HG02759 (cell line): Measurements from ENCODE around the gene CLMP.

Experiments used
- ATAC-seq: cut with Tn5 transposase; IDR thresholded peaks from one replicate; pipeline ENCODE4 v1.9.1; 2021; ENCODE audit warnings: mild to moderate bottlenecking, moderate library complexity; ENCODE audit not compliant: unreplicated experiment

Gene CLMP

GRCh38 chr11:123034597-123034996 is 160.5 kb downstream of the CLMP start:
- no peak for ATAC-seq

DNA sequence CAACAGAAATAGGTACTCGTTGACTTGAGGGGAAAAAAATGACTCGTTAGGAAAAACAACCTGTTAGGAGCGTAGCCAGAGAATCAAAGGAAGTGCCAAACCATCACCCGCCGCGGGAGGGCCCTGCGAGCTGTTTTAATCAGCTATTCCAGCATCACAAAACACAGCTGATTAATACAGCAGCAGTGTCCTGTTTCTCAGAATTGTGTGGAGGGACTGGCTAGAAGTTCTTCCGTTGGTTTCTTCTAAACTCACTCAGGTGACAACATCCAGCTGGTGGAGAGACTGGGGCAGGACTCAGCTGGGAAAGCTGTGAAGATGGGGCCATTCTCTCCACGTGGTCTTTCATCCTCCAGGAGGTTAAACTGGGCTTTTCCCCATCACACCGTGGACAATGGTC is 161.2 kb downstream of the CLMP start:
- no peak for ATAC-seq

DNA sequence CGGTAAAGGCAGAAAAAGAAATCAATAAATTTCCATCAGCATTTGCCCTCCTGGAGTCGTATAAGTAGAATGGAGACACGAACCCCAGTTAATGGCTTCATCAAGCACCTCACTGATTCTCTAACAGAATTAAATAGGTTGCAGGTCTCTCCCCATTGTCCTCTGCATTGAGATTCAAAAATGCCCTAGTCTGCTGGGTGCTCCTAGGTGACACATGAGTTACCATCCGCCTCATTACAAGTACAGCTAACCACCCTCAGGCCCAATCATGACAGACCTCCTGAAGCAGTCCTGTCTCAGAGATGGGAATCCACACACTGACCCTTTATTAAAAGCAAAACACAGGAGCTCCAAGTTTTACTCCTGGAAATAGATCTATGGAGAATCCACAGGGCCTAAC is 164.5 kb downstream of the CLMP start:
- no peak for ATAC-seq

- no peak for ATAC-seq
Observed at GRCh38 chr11:123020968-123021367, 174.1 kb downstream of the CLMP start.
